ENCODE measurements around the gene OR4K2. TPM values are rescaled to one million over a fixed set of nuclear protein-coding genes. Genes with fewer than 3 reads are reported as not detected.

The OR4K2 gene
- total RNA-seq, 1 donor from 2014 or later = not detected

GRCh38 chr14:19906665-19907064 is 31.7 kb downstream of the OR4K2 start:
- TF ChIP-seq, protein P1, sequence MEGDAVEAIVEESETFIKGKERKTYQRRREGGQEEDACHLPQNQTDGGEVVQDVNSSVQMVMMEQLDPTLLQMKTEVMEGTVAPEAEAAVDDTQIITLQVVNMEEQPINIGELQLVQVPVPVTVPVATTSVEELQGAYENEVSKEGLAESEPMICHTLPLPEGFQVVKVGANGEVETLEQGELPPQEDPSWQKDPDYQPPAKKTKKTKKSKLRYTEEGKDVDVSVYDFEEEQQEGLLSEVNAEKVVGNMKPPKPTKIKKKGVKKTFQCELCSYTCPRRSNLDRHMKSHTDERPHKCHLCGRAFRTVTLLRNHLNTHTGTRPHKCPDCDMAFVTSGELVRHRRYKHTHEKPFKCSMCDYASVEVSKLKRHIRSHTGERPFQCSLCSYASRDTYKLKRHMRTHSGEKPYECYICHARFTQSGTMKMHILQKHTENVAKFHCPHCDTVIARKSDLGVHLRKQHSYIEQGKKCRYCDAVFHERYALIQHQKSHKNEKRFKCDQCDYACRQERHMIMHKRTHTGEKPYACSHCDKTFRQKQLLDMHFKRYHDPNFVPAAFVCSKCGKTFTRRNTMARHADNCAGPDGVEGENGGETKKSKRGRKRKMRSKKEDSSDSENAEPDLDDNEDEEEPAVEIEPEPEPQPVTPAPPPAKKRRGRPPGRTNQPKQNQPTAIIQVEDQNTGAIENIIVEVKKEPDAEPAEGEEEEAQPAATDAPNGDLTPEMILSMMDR (IDR thresholded peaks at IDR 0.05) = no peak
- no peaks in the 10 kb centered on the region for H3K36me3 Mint-ChIP-seq (ENCODE audit: low read depth)
- H3K27me3 Mint-ChIP-seq (ENCODE audit: low read depth) = no peaks in the 10 kb centered on the region
- DNase-seq (ENCODE audit: low spot score) = no peak
- peaks cover 77% of the 10 kb centered on the region for H3K9me3 Mint-ChIP-seq (ENCODE audit: low read depth)
- no peaks in the 10 kb centered on the region for H3K4me1 Mint-ChIP-seq (ENCODE audit: low read depth)
- no peak overlapping the region for H3K27ac Mint-ChIP-seq (ENCODE audit: unreplicated experiment)
- H3K4me3 Mint-ChIP-seq (ENCODE audit: unreplicated experiment) = no peak overlapping the region

GRCh38 chr14:19911114-19911513 is 36.2 kb downstream of the OR4K2 start:
- no peak overlapping the region for H3K27ac Mint-ChIP-seq (ENCODE audit: unreplicated experiment)
- no peak overlapping the region for H3K4me3 Mint-ChIP-seq (ENCODE audit: unreplicated experiment)
- no peaks in the 10 kb centered on the region for H3K27me3 Mint-ChIP-seq (ENCODE audit: low read depth)
- TF ChIP-seq, protein P1 (IDR thresholded peaks at IDR 0.05) = no peak
- no peaks in the 10 kb centered on the region for H3K4me1 Mint-ChIP-seq (ENCODE audit: low read depth)
- no peaks in the 10 kb centered on the region for H3K36me3 Mint-ChIP-seq (ENCODE audit: low read depth)
- H3K9me3 Mint-ChIP-seq (ENCODE audit: low read depth) = peaks cover 74% of the 10 kb centered on the region
- DNase-seq (ENCODE audit: low spot score) = peak; percentile 82

DNA sequence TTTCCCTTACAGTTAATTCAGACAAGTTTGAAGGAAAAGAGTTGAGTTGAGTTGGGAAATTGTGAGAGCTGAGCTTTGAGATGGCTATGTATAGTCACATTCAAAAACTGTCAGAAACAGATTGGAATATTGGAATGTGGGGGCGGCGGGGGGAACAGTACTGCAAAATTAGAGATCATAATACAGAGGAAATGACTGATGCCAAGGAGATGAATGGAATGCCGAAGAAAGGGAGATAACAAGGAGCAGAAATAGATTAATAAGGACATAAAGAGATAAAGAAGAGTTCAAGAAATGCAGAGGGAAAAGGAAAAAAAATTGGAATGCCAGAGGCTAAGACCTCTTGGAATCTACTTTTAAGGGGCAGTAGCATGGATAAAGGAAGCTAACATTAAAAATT is 42.3 kb downstream of the OR4K2 start:
- Mint-ChIP-seq H3K9me3 (ENCODE audit: low read depth) (peaks cover 21% of the 10 kb centered on the region), H3K4me3 (ENCODE audit: unreplicated experiment) (no peak overlapping the region), H3K36me3 (ENCODE audit: low read depth) (no peaks in the 10 kb centered on the region), H3K27ac (ENCODE audit: unreplicated experiment) (no peak overlapping the region), H3K27me3 (ENCODE audit: low read depth) (no peaks in the 10 kb centered on the region), H3K4me1 (ENCODE audit: low read depth) (no peaks in the 10 kb centered on the region)
- DNase-seq (ENCODE audit: low spot score) = no peak
- TF ChIP-seq, protein P1 (IDR thresholded peaks at IDR 0.05) = no peak

DNA sequence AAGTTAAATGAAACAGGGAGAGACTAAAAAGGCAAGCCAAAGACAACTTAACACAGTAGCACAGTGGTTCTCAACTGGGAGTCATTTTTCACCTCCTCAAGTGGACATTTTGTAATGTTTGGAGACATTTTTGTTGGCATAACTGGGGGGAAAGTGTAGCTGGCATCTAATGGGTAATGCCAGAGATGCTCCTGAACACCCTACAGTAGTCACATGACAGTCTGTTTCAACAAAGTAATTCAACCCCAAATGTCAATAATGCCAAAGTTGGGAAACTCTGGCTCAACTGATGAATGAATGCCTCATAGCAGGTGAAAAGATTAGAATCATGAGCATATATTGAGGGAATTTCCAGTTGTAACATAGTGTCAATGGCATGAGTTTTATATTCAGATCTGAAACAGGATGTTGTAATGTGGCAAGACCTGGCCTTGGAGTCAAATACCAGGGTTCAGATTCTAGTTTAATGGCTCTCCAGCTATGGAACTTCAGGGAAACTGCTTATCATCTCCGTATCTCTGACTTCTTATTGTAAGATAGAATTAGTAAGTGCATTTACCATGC is 43.1 kb downstream of the OR4K2 start:
- Mint-ChIP-seq H3K27me3 (ENCODE audit: low read depth) (no peaks in the 10 kb centered on the region), H3K27ac (ENCODE audit: unreplicated experiment) (no peak overlapping the region), H3K4me3 (ENCODE audit: unreplicated experiment) (no peak overlapping the region), H3K4me1 (ENCODE audit: low read depth) (no peaks in the 10 kb centered on the region), H3K9me3 (ENCODE audit: low read depth) (peaks cover 17% of the 10 kb centered on the region), H3K36me3 (ENCODE audit: low read depth) (no peaks in the 10 kb centered on the region)
- TF ChIP-seq, protein P1 (IDR thresholded peaks at IDR 0.05) = no peak
- DNase-seq (ENCODE audit: low spot score) = no peak

DNA sequence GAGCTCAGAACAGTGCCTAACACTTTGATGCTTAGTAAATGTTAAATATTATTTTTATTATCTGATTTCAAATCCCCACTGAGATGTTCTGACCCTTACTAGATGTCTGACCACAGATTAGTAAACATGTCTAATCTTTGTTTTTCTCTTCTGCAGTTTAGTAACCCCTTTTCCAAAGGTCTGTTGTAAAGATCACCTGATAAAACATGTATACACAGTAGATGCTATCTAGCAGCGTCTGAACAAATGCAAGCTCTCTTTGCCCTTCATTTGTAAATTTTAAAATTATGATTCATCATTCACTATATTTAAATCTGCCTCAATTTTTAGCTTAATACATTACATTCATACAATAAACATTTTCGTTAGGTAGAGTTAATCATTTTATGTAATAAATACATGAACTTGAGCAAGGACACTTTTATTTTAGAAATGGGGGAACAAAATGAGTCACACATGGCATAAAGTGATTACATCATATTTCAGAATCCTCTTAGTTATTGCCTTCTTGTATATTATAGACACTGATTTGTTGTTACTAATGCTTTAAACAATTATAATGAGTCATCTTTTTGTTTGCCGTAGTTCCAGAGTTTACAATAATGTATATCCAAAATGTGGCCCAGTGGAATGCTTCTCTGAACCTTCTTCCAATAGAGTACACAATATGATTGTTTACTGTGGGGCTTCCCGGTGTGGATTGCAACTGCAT is 43.8 kb downstream of the OR4K2 start:
- TF ChIP-seq, protein P1 (IDR thresholded peaks at IDR 0.05) = no peak
- Mint-ChIP-seq H3K27me3 (ENCODE audit: low read depth) (no peaks in the 10 kb centered on the region), H3K36me3 (ENCODE audit: low read depth) (no peaks in the 10 kb centered on the region), H3K27ac (ENCODE audit: unreplicated experiment) (no peak overlapping the region), H3K4me1 (ENCODE audit: low read depth) (no peaks in the 10 kb centered on the region), H3K4me3 (ENCODE audit: unreplicated experiment) (no peak overlapping the region), H3K9me3 (ENCODE audit: low read depth) (peaks cover 10% of the 10 kb centered on the region)
- DNase-seq (ENCODE audit: low spot score) = no peak

Data from chondrocyte (in vitro differentiated cells).